SK-N-SH (cell line): ENCODE data around the gene GALNT4. TPM values are rescaled to one million over a fixed set of nuclear protein-coding genes. Genes with fewer than 3 reads are reported as not detected.

Experiments used
- CTCF ChIA-PET: fragments of 300-600, 350-600 bp; formaldehyde crosslinking; extraction: SDS; loops from one replicate; lab custom pipeline; 2021; lab: Yijun Ruan, JAX
- POLR2A ChIA-PET: fragments of 350-600 bp; sonication (Branson Sonifier 250); formaldehyde crosslinking; extraction: SDS; loops from one replicate; lab custom pipeline; 2020; ENCODE audit warnings: antibody characterized with exemption, inconsistent platforms; lab: Yijun Ruan, JAX
- DNase-seq: peaks from one replicate; pipeline ENCODE4 v3.0.0; 2012
- H2AFZ ChIP-seq: fragments of 200-600 bp; sonication (generic); 2 replicates; pipeline ENCODE4 v1.8.1; 2016; ENCODE audit warnings: antibody characterized with exemption, mild to moderate bottlenecking, low read depth
- H3F3A ChIP-seq: fragments of 200-600 bp; sonication (generic); replicated peaks from 2 replicates; pipeline ENCODE3; 2016; ENCODE audit warnings: antibody characterized with exemption, mild to moderate bottlenecking; ENCODE audit not compliant: insufficient read depth
- H3K27ac ChIP-seq, 2 experiments: fragments of 200-500 bp in 1 of 2; fragments of 200-600 bp in 1 of 2; sonication (Bioruptor generic) in 1 of 2; sonication (generic), shearing (Covaris generic) in 1 of 2; 2 replicates each; pipeline versions ENCODE4 v1.5.1 to v1.6.1; 2014 to 2016; ENCODE audit warnings: low read depth in 2 of 2, inconsistent platforms in 1 of 2, low read length in 1 of 2, mild to moderate bottlenecking in 1 of 2, mixed read lengths in 1 of 2
- H3K27me3 ChIP-seq: fragments of 200-600 bp; sonication (generic), shearing (Covaris generic); 2 replicates; pipeline ENCODE4 v1.6.1; 2016; ENCODE audit warnings: mixed run types; ENCODE audit not compliant: insufficient read depth
- H3K36me3 ChIP-seq, 2 experiments: fragments of 200-500 bp in 1 of 2; fragments of 200-600 bp in 1 of 2; sonication (Bioruptor generic) in 1 of 2; sonication (generic) in 1 of 2; replicated peaks in 1 of 2; 2 replicates each; pipeline versions ENCODE3 to v1.5.1; 2014 to 2016; ENCODE audit warnings: low read length in 1 of 2, mild to moderate bottlenecking in 1 of 2; ENCODE audit not compliant: insufficient read depth in 2 of 2, control insufficient read depth in 1 of 2
- H3K4me1 ChIP-seq, 2 experiments: fragments of 200-500 bp in 1 of 2; fragments of 200-600 bp in 1 of 2; sonication (Bioruptor generic) in 1 of 2; sonication (generic), shearing (Covaris generic) in 1 of 2; 2 replicates each; pipeline versions ENCODE4 v1.5.1 to v1.6.1; 2014 to 2016; ENCODE audit warnings: low read depth in 1 of 2, low read length in 1 of 2, mixed run types in 1 of 2; ENCODE audit not compliant: insufficient read depth in 2 of 2, control insufficient read depth in 1 of 2
- H3K4me2 ChIP-seq: fragments of 200-600 bp; sonication (generic), shearing (Covaris generic); 2 replicates; pipeline ENCODE4 v1.6.1; 2017; ENCODE audit warnings: mixed run types
- H3K4me3 ChIP-seq, 2 experiments: fragments of 200-500 bp in 1 of 2; fragments of 200-600 bp in 1 of 2; sonication (Bioruptor generic) in 1 of 2; sonication (generic), shearing (Covaris generic) in 1 of 2; 2 replicates each; pipeline versions ENCODE4 v1.5.1 to v1.8.1; 2014 to 2016; ENCODE audit warnings: low read depth in 2 of 2, inconsistent platforms in 1 of 2, low read length in 1 of 2, mild to moderate bottlenecking in 1 of 2, mixed read lengths in 1 of 2, moderate library complexity in 1 of 2
- H3K79me2 ChIP-seq: fragments of 200-600 bp; sonication (generic); 2 replicates; pipeline ENCODE4 v1.8.1; 2017; ENCODE audit warnings: mild to moderate bottlenecking; ENCODE audit not compliant: insufficient read depth
- H3K9ac ChIP-seq: fragments of 200-600 bp; sonication (generic); 2 replicates; pipeline ENCODE4 v1.6.1; 2017; ENCODE audit warnings: mixed run types
- H3K9me2 ChIP-seq: fragments of 200-600 bp; sonication (generic); 2 replicates; pipeline ENCODE4 v1.6.1; 2017; ENCODE audit warnings: mixed run types
- H3K9me3 ChIP-seq: fragments of 200-600 bp; sonication (generic); 2 replicates; pipeline ENCODE4 v1.6.1; 2017; ENCODE audit warnings: mixed run types, mild to moderate bottlenecking, moderate library complexity
- H4K20me1 ChIP-seq: fragments of 200-600 bp; sonication (generic); 2 replicates; pipeline ENCODE4 v1.6.1; 2017; ENCODE audit warnings: mild to moderate bottlenecking, mixed run types; ENCODE audit not compliant: insufficient read depth
- CHD2 ChIP-seq: fragments of 150-350 bp; IDR thresholded peaks from 2 replicates; pipeline ENCODE4 v1.6.1; 2018; ENCODE audit warnings: low read length; ENCODE audit not compliant: partially characterized antibody
- CTCF ChIP-seq: fragments of 200-600 bp; sonication (generic); IDR thresholded peaks from 2 replicates; pipeline ENCODE4 v1.6.1; 2017; ENCODE audit warnings: antibody characterized with exemption, mild to moderate bottlenecking, moderate library complexity
- EP300 ChIP-seq, 2 experiments: IDR thresholded peaks; 2 replicates each; pipeline versions ENCODE4 v1.4.0 to v1.6.1; 2012; ENCODE audit warnings: borderline replicate concordance in 1 of 2, low read depth in 1 of 2, low read length in 1 of 2
- EZH2phosphoT487 ChIP-seq: fragments of 200-600 bp; sonication (generic); IDR thresholded peaks from 2 replicates; pipeline ENCODE4 v1.6.1; 2017; ENCODE audit warnings: low read depth, mixed run types, mild to moderate bottlenecking, antibody characterized with exemption, moderate library complexity, borderline replicate concordance
- GABPA ChIP-seq: IDR thresholded peaks from 2 replicates; pipeline ENCODE4 v1.4.0; 2012; ENCODE audit warnings: low read depth, mild to moderate bottlenecking
- MAX ChIP-seq: IDR thresholded peaks from 2 replicates; pipeline ENCODE4 v1.4.0; 2012; ENCODE audit warnings: low read depth
- PBX3 ChIP-seq: IDR thresholded peaks from 2 replicates; pipeline ENCODE4; 2012
- RCOR1 ChIP-seq: fragments of 150-350 bp; IDR thresholded peaks from 2 replicates; pipeline ENCODE4 v1.6.1; 2017; ENCODE audit warnings: antibody characterized with exemption, low read length
- RFX5 ChIP-seq: IDR thresholded peaks from 2 replicates; pipeline ENCODE4 v1.6.1; 2012; ENCODE audit warnings: mild to moderate bottlenecking, improper control_type of control experiment, low read length
- TAF1 ChIP-seq: IDR thresholded peaks from 2 replicates; pipeline ENCODE4 v1.6.1; 2012; ENCODE audit warnings: low read depth, mild to moderate bottlenecking, low read length, moderate library complexity, borderline replicate concordance
- USF2 ChIP-seq: fragments of 150-350 bp; IDR thresholded peaks from 2 replicates; pipeline ENCODE4 v1.6.1; 2017; ENCODE audit warnings: antibody characterized with exemption, low read length, low read depth, borderline replicate concordance
- WGBS: methylation state at CpG from one replicate; pipeline ENCODE4 v1.1.6; 2017; ENCODE audit warnings: low lambda C conversion rate; 5-methylcytosine and 5-hydroxymethylcytosine counted together
- polyA plus RNA-seq, 3 experiments: library from polyadenylated mRNA; depleted of rRNA; stranded (reverse); fragments of >200 nt; gene quantifications; 2 replicates each; pipeline ENCODE4 v1.2.3, GENCODE V29; 2012
- TF ChIP-seq, protein P1 (sequence below): fragments of 150-350 bp; IDR thresholded peaks from 2 replicates; pipeline ENCODE4 v1.6.1; 2016; ENCODE audit warnings: mild to moderate bottlenecking, low read depth, low read length

Gene GALNT4
- polyA plus RNA-seq, 1 of the 3 experiments (the other 2 are of a cell fraction), result 1.1 TPM

- TF ChIP-seq GABPA, result no peak
- TF ChIP-seq, protein P1, sequence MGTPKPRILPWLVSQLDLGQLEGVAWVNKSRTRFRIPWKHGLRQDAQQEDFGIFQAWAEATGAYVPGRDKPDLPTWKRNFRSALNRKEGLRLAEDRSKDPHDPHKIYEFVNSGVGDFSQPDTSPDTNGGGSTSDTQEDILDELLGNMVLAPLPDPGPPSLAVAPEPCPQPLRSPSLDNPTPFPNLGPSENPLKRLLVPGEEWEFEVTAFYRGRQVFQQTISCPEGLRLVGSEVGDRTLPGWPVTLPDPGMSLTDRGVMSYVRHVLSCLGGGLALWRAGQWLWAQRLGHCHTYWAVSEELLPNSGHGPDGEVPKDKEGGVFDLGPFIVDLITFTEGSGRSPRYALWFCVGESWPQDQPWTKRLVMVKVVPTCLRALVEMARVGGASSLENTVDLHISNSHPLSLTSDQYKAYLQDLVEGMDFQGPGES, result no peak
- TF ChIP-seq EP300 (IDR thresholded peaks at IDR 0.05; ENCODE audit: borderline replicate concordance in 1 of 2, low read depth in 1 of 2, low read length in 1 of 2), result no peak
- no peak for TF ChIP-seq RFX5
- no peak for TF ChIP-seq USF2
- no peak for TF ChIP-seq EZH2phosphoT487
- TF ChIP-seq RCOR1, result no peak
- no peak for TF ChIP-seq CHD2
- TF ChIP-seq CTCF, result no peak
- TF ChIP-seq MAX, result no peak
- no peak for TF ChIP-seq TAF1
- TF ChIP-seq PBX3, result no peak
- ChIA-PET CTCF (interaction anchor here (4.5 kb wide), 1 partner anchor 12 kb away, joined by 22 read pairs; no protein-coding TSS in a partner anchor), POLR2A (no interaction called here)
- H3F3A ChIP-seq, result no peaks in the 10 kb centered on the region
- H3K9me3 ChIP-seq, result no peaks in the 10 kb centered on the region
- no peaks in the 10 kb centered on the region for H3K36me3 ChIP-seq
- H3K9me2 ChIP-seq, result no peaks in the 10 kb centered on the region
- 100% methylated on average over 4 of the region's 4 CpGs for WGBS
- peaks cover 0 to 5% of the 10 kb centered on the region in 2 experiments; a peak in 3 of 4 replicates for H3K4me1 ChIP-seq
- H3K4me3 ChIP-seq, result no peak overlapping the region
- no peaks in the 10 kb centered on the region for H3K27me3 ChIP-seq
- H4K20me1 ChIP-seq, result no peaks in the 10 kb centered on the region
- no peak overlapping the region for H2AFZ ChIP-seq
- H3K79me2 ChIP-seq, result no peaks in the 10 kb centered on the region
- H3K4me2 ChIP-seq, result no peak overlapping the region
- no peak overlapping the region for H3K9ac ChIP-seq
- H3K27ac ChIP-seq, result no peak overlapping the region
- DNase-seq, result no peak
These were observed 21.6 kb upstream of the GALNT4 start for GRCh38 chr12:89546151-89546550.
